Suprapubic skin (tissue), 4 donors: ENCODE data around the gene AP2A1. TPM values are rescaled to one million over a fixed set of nuclear protein-coding genes. Genes with fewer than 3 reads are reported as not detected.

Experiments used
- DNase-seq, 2 donors: peaks; one replicate each; pipeline ENCODE4 v3.0.0-alpha.2; 2019; ENCODE audit warnings: low spot score in 2 of 2
- H3K27ac ChIP-seq: fragments of 200-600 bp; sonication (generic); one replicate; pipeline ENCODE4 v1.5.1; 2019
- H3K27me3 ChIP-seq: fragments of 200-600 bp; sonication (generic); one replicate; pipeline ENCODE4 v1.5.1; 2019
- H3K36me3 ChIP-seq: fragments of 200-600 bp; sonication (generic); one replicate; pipeline ENCODE4 v1.5.1; 2019
- H3K4me1 ChIP-seq: fragments of 200-600 bp; sonication (generic); one replicate; pipeline ENCODE4 v1.5.1; 2019
- H3K4me3 ChIP-seq: fragments of 200-600 bp; sonication (generic); one replicate; pipeline ENCODE4 v1.5.1; 2019; ENCODE audit warnings: mild to moderate bottlenecking
- H3K9me3 ChIP-seq: fragments of 200-600 bp; sonication (generic); one replicate; pipeline ENCODE4 v1.5.1; 2019
- CTCF ChIP-seq, 2 donors: fragments of 200-600 bp in 1 of 2; fragments of 450-650 bp in 1 of 2; sonication (generic) in 1 of 2; IDR thresholded peaks; one replicate each; pipeline ENCODE4 v1.5.1; 2016 to 2019; ENCODE audit warnings: antibody characterized with exemption in 2 of 2, mild to moderate bottlenecking in 1 of 2, moderate library complexity in 1 of 2
- EP300 ChIP-seq: sonication (generic); formaldehyde crosslinking; IDR thresholded peaks from one replicate; pipeline ENCODE4 v1.6.1; 2017; ENCODE audit warnings: antibody characterized with exemption
- POLR2A ChIP-seq, 2 donors: fragments of 450-650 bp; IDR thresholded peaks; one replicate each; pipeline ENCODE4 v1.6.1; 2017; ENCODE audit warnings: antibody characterized with exemption in 2 of 2, mild to moderate bottlenecking in 2 of 2, moderate library complexity in 2 of 2
- POLR2AphosphoS5 ChIP-seq, 3 donors: sonication (generic); formaldehyde crosslinking; IDR thresholded peaks; one replicate each; pipeline ENCODE4 v1.6.1; 2017; ENCODE audit warnings: antibody characterized with exemption in 3 of 3
- WGBS: methylation state at CpG from one replicate; pipeline ENCODE4 v1.1.5; 2018; 5-methylcytosine and 5-hydroxymethylcytosine counted together
- total RNA-seq, 4 donors: library from RNA; depleted of rRNA; stranded (reverse); fragments of >200 nt; gene quantifications; one replicate each; pipeline ENCODE4 v1.1.0, GENCODE V29; 2016

The AP2A1 gene
- total RNA-seq, 4 donors from 2014 or later, result 78.1 to 101 (median 93.4) TPM

- WGBS, result 37% methylated on average over 7 of the region's 7 CpGs
- Histone ChIP-seq H3K4me3 (no peak overlapping the region), H3K9me3 (no peaks in the 10 kb centered on the region), H3K27ac (no peak overlapping the region), H3K36me3 (no peaks in the 10 kb centered on the region), H3K27me3 (no peaks in the 10 kb centered on the region), H3K4me1 (peaks cover 9% of the 10 kb centered on the region)
- TF ChIP-seq POLR2AphosphoS5 (IDR thresholded peaks at IDR 0.05) (no peak), EP300 (no peak), CTCF (IDR thresholded peaks at IDR 0.05) (no peak), POLR2A (IDR thresholded peaks at IDR 0.05) (no peak)
- DNase-seq, result no peak
Measured at GRCh38 chr19:49758292-49758691, 8.5 kb upstream of the AP2A1 start.

GRCh38 chr19:49761249-49761624, 5.6 kb upstream of the AP2A1 start:
- Histone ChIP-seq H3K9me3 (no peaks in the 10 kb centered on the region), H3K27me3 (no peaks in the 10 kb centered on the region), H3K27ac (peak overlapping the region; percentile 64), H3K4me3 (no peak overlapping the region), H3K36me3 (no peaks in the 10 kb centered on the region), H3K4me1 (peaks cover 19% of the 10 kb centered on the region)
- no peak for DNase-seq
- WGBS, result 68% methylated on average over 1 of the region's 1 CpG
- TF ChIP-seq POLR2A (IDR thresholded peaks at IDR 0.05), result no peak

- no peak for TF ChIP-seq POLR2A (IDR thresholded peaks at IDR 0.05)
- TF ChIP-seq EP300, result no peak
- no peak for TF ChIP-seq CTCF (IDR thresholded peaks at IDR 0.05)
- no peak for TF ChIP-seq POLR2AphosphoS5 (IDR thresholded peaks at IDR 0.05)
- no peaks in the 10 kb centered on the region for H3K36me3 ChIP-seq
- peak overlapping the region; percentile 64 for H3K27ac ChIP-seq
- WGBS, result 52% methylated on average over 14 of the region's 16 CpGs
- no peaks in the 10 kb centered on the region for H3K9me3 ChIP-seq
- DNase-seq, result no peak
- peaks cover 19% of the 10 kb centered on the region for H3K4me1 ChIP-seq
- no peaks in the 10 kb centered on the region for H3K27me3 ChIP-seq
- no peak overlapping the region for H3K4me3 ChIP-seq
Measured at GRCh38 chr19:49761625-49762311, 5.0 kb upstream of the AP2A1 start.

- H3K9me3 ChIP-seq, result no peaks in the 10 kb centered on the region
- no peaks in the 10 kb centered on the region for H3K27me3 ChIP-seq
- H3K36me3 ChIP-seq, result no peaks in the 10 kb centered on the region
- H3K27ac ChIP-seq, result no peak within 1 kb of the TSS
- H3K4me1 ChIP-seq, result peaks cover 29% of the 10 kb centered on the region
- no peak within 1 kb of the TSS for H3K4me3 ChIP-seq
- DNase-seq, result no peak
- TF ChIP-seq POLR2A (IDR thresholded peaks at IDR 0.05) (no peak), POLR2AphosphoS5 (IDR thresholded peaks at IDR 0.05) (no peak), CTCF (IDR thresholded peaks at IDR 0.05) (no peak), EP300 (no peak)
- 79% methylated on average over 6 of the region's 6 CpGs for WGBS
Measured at GRCh38 chr19:49763230-49763629, 3.6 kb upstream of the AP2A1 start, which contains the start of gene TSKS. TSS of gene TSKS (minus strand) at chr19:49763306. CDS start at chr19:49763247, 59 bp downstream.

- H3K27me3 ChIP-seq, result no peaks in the 10 kb centered on the region
- no peak for DNase-seq
- WGBS, result 62% methylated on average over 8 of the region's 8 CpGs
- H3K4me3 ChIP-seq, result no peak overlapping the region
- TF ChIP-seq POLR2AphosphoS5 (IDR thresholded peaks at IDR 0.05) (no peak), CTCF (IDR thresholded peaks at IDR 0.05) (no peak), EP300 (no peak), POLR2A (IDR thresholded peaks at IDR 0.05) (no peak)
- peaks cover 39% of the 10 kb centered on the region for H3K4me1 ChIP-seq
- no peak overlapping the region for H3K27ac ChIP-seq
- H3K9me3 ChIP-seq, result no peaks in the 10 kb centered on the region
- H3K36me3 ChIP-seq, result no peaks in the 10 kb centered on the region
Measured at GRCh38 chr19:49764341-49764740, 2.5 kb upstream of the AP2A1 start.
